IPS-15b (cell line): ENCODE results near the gene CYSLTR2.
"Not testable (repeated sequence)": the region's sequence is repeated elsewhere in the genome, so short reads cannot be mapped to it uniquely, and the experiment has no call there.

Source experiments
- H3K27me3 ChIP-seq: one replicate; pipeline ENCODE4 v1.6.1; 2013; ENCODE audit warnings: low read length; ENCODE audit not compliant: control insufficient read depth, insufficient read depth
- H3K36me3 ChIP-seq: one replicate; pipeline ENCODE4 v1.6.1; 2013; ENCODE audit warnings: low read length; ENCODE audit not compliant: control insufficient read depth, insufficient read depth
- H3K4me1 ChIP-seq: one replicate; pipeline ENCODE4 v1.6.1; 2013; ENCODE audit warnings: mild to moderate bottlenecking, low read length; ENCODE audit not compliant: control insufficient read depth, insufficient read depth
- H3K4me3 ChIP-seq: one replicate; pipeline ENCODE4 v1.5.1; 2013; ENCODE audit warnings: low read depth, low read length
- H3K9ac ChIP-seq: one replicate; pipeline ENCODE4 v1.6.1; 2013; ENCODE audit warnings: low read depth, mild to moderate bottlenecking, low read length
- H3K9me3 ChIP-seq: one replicate; pipeline ENCODE4 v1.6.1; 2013; ENCODE audit warnings: mild to moderate bottlenecking, low read length; ENCODE audit not compliant: control insufficient read depth, insufficient read depth

The CYSLTR2 gene

GRCh38 chr13:48646791-48647190 lies 6.9 kb upstream of the CYSLTR2 start:
- H3K9ac ChIP-seq = no peak overlapping the region
- no peaks in the 10 kb centered on the region for H3K9me3 ChIP-seq
- no peaks in the 10 kb centered on the region for H3K36me3 ChIP-seq
- H3K27me3 ChIP-seq = no peaks in the 10 kb centered on the region
- H3K4me1 ChIP-seq = no peaks in the 10 kb centered on the region
- no peak overlapping the region for H3K4me3 ChIP-seq

- Histone ChIP-seq H3K4me1 (no peaks in the 10 kb centered on the region), H3K9me3 (no peaks in the 10 kb centered on the region), H3K4me3 (no peak overlapping the region), H3K9ac (no peak overlapping the region), H3K27me3 (no peaks in the 10 kb centered on the region), H3K36me3 (no peaks in the 10 kb centered on the region)
Measured at GRCh38 chr13:48647625-48648024, 6.1 kb upstream of the CYSLTR2 start.

GRCh38 chr13:48648446-48648845 lies 5.3 kb upstream of the CYSLTR2 start:
- Histone ChIP-seq H3K36me3 (no peaks in the 10 kb centered on the region), H3K4me1 (no peaks in the 10 kb centered on the region), H3K9ac (no peak overlapping the region), H3K27me3 (no peaks in the 10 kb centered on the region), H3K9me3 (no peaks in the 10 kb centered on the region), H3K4me3 (no peak overlapping the region)

GRCh38 chr13:48652851-48653471 lies 768 bp upstream of the CYSLTR2 start:
- Histone ChIP-seq H3K36me3 (no peaks in the 10 kb centered on the region), H3K4me3 (no peak overlapping the region), H3K27me3 (no peaks in the 10 kb centered on the region), H3K9me3 (no peaks in the 10 kb centered on the region), H3K4me1 (no peaks in the 10 kb centered on the region), H3K9ac (no peak overlapping the region)

- Histone ChIP-seq H3K4me1 (no peaks in the 10 kb centered on the region), H3K4me3 (no peak overlapping the region), H3K9me3 (no peaks in the 10 kb centered on the region), H3K36me3 (no peaks in the 10 kb centered on the region), H3K9ac (no peak overlapping the region), H3K27me3 (no peaks in the 10 kb centered on the region)
Measured at GRCh38 chr13:48654511-48654910, 782 bp downstream of the CYSLTR2 start.

- Histone ChIP-seq H3K9me3 (no peaks in the 10 kb centered on the region), H3K27me3 (no peaks in the 10 kb centered on the region), H3K36me3 (no peaks in the 10 kb centered on the region), H3K4me1 (no peaks in the 10 kb centered on the region), H3K9ac (no peak overlapping the region), H3K4me3 (no peak overlapping the region)
Measured at GRCh38 chr13:48655291-48655690, 1.6 kb downstream of the CYSLTR2 start.

GRCh38 chr13:48656608-48657007 lies 2.9 kb downstream of the CYSLTR2 start:
- Histone ChIP-seq H3K9ac (no peak overlapping the region), H3K9me3 (no peaks in the 10 kb centered on the region), H3K4me1 (no peaks in the 10 kb centered on the region), H3K27me3 (no peaks in the 10 kb centered on the region), H3K36me3 (no peaks in the 10 kb centered on the region), H3K4me3 (no peak overlapping the region)

- Histone ChIP-seq H3K9ac (no peak overlapping the region), H3K27me3 (no peaks in the 10 kb centered on the region), H3K9me3 (no peaks in the 10 kb centered on the region), H3K36me3 (no peaks in the 10 kb centered on the region), H3K4me1 (no peaks in the 10 kb centered on the region), H3K4me3 (no peak overlapping the region)
Measured at GRCh38 chr13:48660361-48661076, 6.8 kb downstream of the CYSLTR2 start.

GRCh38 chr13:48661107-48661506 lies 7.4 kb downstream of the CYSLTR2 start:
- H3K4me1 ChIP-seq = no peaks in the 10 kb centered on the region
- H3K27me3 ChIP-seq = no peaks in the 10 kb centered on the region
- H3K4me3 ChIP-seq = no peak overlapping the region
- no peaks in the 10 kb centered on the region for H3K36me3 ChIP-seq
- H3K9ac ChIP-seq = no peak overlapping the region
- H3K9me3 ChIP-seq = no peaks in the 10 kb centered on the region

GRCh38 chr13:48662226-48662625 lies 8.5 kb downstream of the CYSLTR2 start:
- H3K4me1 ChIP-seq = no peaks in the 10 kb centered on the region
- H3K9ac ChIP-seq = no peak overlapping the region
- H3K27me3 ChIP-seq = no peaks in the 10 kb centered on the region
- H3K4me3 ChIP-seq = no peak overlapping the region
- H3K36me3 ChIP-seq = no peaks in the 10 kb centered on the region
- H3K9me3 ChIP-seq = no peaks in the 10 kb centered on the region

- Histone ChIP-seq H3K36me3 (no peaks in the 10 kb centered on the region), H3K9ac (no peak overlapping the region), H3K27me3 (no peaks in the 10 kb centered on the region), H3K4me1 (no peaks in the 10 kb centered on the region), H3K4me3 (no peak overlapping the region), H3K9me3 (peaks cover 3% of the 10 kb centered on the region)
Measured at GRCh38 chr13:48667136-48667535, 13.4 kb downstream of the CYSLTR2 start.

GRCh38 chr13:48671421-48671820 lies 17.7 kb downstream of the CYSLTR2 start:
- H3K9ac ChIP-seq, H3K4me1 ChIP-seq, H3K27me3 ChIP-seq, H3K9me3 ChIP-seq, H3K36me3 ChIP-seq, H3K4me3 ChIP-seq: not testable (repeated sequence)
